ENCODE results near the gene MEA1.

MEA1 gene

GRCh38 chr6:42970871-42971612 lies 42.7 kb downstream of the MEA1 start:
- no peak for DNase-seq (ENCODE audit: low read depth)

- DNase-seq (ENCODE audit: low read depth), result no peak
These were observed 43.8 kb downstream of the MEA1 start for GRCh38 chr6:42969934-42970333.

- no peak for DNase-seq (ENCODE audit: low read depth)
These were observed 44.3 kb downstream of the MEA1 start for GRCh38 chr6:42969431-42969830.

- DNase-seq (ENCODE audit: low read depth), result no peak
These were observed 45.0 kb downstream of the MEA1 start for GRCh38 chr6:42968783-42969182.

- DNase-seq (ENCODE audit: low read depth), result no peak
These were observed 45.5 kb downstream of the MEA1 start for GRCh38 chr6:42968126-42968701.

GRCh38 chr6:42967228-42967627 lies 46.5 kb downstream of the MEA1 start:
- DNase-seq (ENCODE audit: low read depth), result no peak

GRCh38 chr6:42966571-42966970 lies 47.2 kb downstream of the MEA1 start:
- no peak for DNase-seq (ENCODE audit: low read depth)

GRCh38 chr6:42963855-42964605 lies 49.7 kb downstream of the MEA1 start:
- DNase-seq (ENCODE audit: low read depth), result no peak

GRCh38 chr6:42963179-42963854 lies 50.4 kb downstream of the MEA1 start:
- no peak for DNase-seq (ENCODE audit: low read depth)

GRCh38 chr6:42962502-42963178 lies 51.1 kb downstream of the MEA1 start:
- DNase-seq (ENCODE audit: low read depth), result no peak

GRCh38 chr6:42962096-42962495 lies 51.6 kb downstream of the MEA1 start:
- no peak for DNase-seq (ENCODE audit: low read depth)
